SIG-M5 treated with dmso at 0.1 percent for 504 hours (cell line): ENCODE results near the gene SYT7.

Source experiments
- DNase-seq: peaks from one replicate; lab custom pipeline; 2025; ENCODE audit not compliant: unreplicated experiment; lab: John Stamatoyannopoulos, UW

Gene SYT7

DNA sequence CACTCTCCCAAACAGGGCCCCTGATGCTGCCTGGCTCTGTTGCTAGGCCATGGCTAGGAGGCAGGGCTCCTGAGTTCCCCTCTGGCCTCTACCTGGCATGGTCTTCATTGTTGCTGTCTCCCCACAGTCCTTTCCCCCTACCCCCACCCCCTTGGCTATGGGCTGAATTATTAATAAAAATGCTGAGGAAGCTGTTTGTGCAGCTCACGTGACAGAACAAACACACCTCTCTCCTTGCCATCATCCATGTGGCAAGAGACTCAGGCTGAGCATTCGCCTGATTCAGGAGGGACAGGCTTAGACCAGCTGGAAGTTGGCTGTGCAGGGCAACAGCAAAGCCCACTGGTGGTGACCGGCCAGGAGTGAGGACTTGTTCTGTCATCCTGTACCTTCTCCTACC, 4.2 kb upstream of the SYT7 start:
- DNase-seq = no peak

DNA sequence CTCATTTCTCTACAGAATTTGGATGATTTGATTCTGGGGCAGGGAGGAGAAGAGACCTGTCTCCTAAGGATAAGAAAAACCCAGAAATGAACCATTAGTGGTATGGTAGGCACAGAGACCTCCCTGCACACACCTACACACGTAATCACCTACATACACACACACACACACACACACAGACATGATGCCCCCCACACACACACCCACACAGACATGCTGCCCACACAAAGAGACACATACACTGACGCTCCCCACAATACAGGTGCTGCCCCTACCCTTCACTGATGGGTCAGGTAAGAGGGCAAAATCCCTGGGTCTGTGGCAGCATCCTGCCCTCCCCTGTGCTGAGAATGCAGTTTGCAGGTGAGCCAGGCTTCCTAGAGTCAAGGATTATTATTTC, 1.1 kb upstream of the SYT7 start:
- no peak for DNase-seq

DNA sequence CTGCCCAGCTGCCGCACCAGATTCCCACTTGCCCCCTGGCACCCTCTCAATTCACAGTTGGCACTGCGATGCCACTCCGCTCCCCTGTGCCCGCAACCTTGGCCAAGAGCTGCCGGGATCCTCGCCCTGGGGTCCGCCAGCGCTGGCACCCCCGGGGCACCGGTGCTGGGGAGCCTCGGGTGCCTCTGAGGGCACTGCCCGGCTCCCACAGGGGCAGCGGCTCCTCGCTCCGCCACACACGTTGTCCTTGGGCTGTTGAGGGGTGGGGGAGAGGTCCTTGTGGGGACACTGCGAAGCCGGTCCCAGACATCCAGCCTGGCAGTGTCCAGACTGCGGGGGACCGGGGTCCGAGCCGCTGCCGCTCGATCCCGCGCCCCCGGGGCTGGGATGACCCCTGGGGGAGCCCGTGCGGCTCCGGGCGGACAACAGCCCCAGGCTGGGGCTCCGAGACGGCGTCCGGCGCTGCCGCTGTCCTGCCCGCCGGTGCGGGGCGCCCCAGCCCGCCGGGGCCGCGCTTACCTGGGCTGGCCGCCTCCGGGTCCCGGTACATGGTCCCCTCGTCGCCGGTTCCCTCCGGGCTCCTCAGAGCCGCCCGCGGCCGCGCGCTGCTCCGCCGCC, 496 bp downstream of the SYT7 start:
- DNase-seq = no peak

DNA sequence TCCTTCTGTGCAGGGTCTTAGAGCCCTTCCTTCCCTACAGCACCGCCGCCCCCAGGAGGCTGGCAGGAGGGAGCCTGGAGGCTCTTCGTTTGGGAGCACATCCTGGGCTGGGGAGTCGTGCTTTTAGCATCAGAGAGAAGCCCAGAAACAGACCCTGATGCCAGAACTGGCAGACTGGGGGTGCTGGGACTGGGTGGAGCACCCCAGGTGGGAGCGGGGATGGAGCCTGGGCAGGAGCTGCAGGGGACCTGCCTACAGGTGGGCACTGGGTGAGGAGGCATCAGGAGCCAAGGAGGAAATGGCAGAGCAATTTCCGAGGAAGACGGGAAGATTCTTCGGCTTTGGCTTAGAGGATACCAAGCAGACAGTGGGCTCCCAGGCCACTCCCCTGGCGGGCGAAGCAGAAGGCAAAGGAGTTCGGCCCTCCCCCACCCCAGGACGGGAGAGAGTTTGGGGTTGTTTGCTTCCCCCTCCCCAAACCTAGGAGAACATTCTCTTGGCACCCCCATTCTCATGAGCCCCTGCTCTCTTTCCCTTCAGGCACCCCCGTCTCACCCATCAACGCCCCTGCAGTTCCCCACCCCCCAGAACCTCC, 1.1 kb downstream of the SYT7 start:
- no peak for DNase-seq

DNA sequence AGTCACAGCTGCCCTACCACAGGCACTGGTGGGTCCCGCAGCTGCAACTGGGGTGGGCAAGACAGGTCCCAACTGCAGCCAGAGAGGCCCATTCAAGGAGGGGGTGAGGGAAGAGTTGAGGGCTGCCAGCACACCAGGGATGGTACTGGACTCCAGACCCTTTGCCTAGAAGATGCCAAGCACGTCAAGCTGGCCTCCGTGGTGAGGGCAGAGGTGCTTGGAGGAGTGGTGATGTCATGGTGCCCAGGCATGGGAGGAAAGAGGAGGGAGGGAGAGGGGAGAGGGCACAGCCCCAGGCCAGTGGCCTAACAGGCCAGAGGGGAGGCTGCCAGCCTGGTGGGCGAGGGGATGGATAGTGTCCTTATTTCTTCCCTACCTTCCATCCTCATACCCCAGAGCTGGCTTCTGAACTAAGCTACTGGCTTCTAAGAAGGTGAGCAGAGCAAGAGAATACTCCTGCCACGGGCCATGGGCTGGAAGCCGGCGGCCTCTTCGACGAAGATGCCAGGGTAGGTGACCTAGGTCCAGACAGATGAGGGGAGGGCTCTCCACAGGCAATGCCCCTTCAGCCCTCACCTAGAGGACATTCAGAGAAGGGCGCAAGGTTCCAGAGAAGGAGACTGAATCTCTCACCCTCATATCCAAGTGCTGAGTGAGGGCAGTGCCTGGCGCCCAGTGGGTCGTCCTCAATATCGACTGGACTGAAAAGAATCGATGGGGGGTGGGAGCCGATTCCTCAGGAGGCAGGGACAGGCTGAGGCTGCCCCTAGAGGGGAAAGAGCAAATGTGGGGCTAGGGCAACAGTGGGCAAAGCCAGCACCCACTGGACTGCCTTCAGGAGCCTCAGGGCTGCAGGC, 1.8 kb downstream of the SYT7 start:
- no peak for DNase-seq

DNA sequence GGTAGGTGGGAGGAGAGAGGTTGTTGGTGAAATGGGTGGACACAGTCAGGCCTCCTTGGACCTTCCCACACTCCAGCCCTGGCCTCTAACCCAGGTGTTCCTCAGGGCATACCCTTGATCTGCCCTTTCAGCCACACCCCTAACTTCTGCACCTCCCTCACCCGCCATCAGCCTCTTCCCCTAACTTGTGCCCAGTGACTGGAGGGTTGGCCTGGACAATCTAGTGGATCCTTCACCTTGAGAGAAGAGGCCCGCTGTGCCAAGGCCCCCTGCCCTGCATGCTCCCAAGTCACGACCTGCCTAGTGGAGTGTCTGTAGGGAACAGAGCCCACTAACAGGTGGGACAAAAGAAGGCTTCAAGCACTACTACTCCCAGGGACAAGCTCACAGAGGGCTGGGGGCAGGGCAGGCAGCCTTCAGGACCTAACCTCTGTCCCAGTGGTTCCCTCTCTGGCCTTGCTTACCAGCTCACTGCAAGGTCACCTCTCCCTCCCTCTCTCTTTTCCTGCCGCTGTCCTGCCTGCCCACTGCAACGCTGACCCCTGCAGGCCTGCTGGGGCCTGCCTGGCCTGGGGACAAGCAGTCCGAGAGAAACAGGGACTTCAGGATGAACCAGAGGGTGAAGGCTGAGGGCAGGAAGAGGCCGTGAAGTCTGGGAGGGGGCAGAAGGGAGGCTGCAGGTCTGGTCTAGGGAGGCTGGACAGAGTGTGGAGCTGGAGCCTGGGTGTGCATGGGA, 3.3 kb downstream of the SYT7 start:
- no peak for DNase-seq

DNA sequence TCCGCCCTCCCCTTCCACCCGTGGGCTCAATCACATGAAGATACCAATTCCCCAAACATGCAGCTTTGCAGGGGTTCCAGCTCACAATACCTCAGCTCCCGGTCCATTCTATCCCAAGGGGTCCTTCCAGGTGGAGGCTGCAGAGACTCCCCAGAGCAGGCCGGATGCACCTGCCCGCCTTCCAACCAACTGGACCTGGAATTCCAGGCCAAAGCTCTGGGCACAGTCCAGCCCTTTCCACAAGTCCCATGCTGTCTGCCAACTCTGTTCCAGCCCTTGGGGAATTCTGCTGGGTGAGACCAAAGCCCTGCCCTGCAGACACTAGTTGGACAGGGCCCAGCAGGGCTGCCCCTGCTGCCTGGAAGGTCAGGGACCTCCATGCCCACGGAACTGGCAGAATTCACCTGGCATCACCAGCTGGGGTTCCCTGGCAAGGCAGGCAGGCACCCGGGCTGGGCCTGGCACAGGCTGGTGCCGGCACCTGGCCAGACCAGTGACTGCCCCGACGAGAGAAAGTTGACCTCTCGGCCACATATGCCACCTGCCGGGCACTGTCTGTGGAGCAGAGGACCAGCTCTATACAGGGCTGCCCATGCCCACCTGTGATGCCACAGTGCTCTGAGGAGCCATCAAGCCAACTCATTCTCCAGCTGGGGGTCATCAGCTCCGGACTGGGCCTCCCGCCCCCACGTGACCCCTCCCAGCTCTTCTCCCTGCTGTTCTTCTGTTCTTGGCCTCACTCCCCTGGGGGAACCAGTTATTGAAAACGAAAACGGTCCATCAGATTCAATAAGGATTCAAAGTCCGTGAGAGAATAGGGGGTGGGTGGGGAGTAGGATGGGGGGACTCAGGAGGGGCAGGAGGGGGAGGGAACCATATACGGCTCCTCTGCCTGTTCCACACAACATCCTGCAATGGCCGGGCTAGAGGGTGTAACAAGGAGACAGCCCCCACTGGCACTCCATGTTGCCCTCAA, 4.7 kb downstream of the SYT7 start:
- DNase-seq = no peak

DNA sequence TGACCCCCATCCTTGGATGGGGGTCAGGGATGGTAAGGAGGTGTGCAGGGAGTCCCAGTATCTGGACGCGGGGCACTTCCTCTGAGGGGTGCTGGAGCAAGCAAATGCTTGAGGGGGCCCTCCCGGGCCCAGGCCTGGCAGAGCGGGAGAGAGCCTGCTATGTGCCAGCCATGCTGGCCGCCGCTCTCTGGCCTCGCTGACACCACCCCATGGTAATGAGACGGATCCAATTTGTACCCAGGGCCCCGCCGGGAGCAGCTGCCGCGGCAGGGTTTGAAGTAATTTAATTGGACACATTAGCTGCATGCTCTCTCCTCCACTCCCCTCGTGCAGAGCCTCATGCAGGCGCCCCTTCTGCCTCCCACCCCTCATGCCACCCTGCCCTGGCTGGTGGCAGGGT, 6.3 kb downstream of the SYT7 start:
- DNase-seq = no peak

DNA sequence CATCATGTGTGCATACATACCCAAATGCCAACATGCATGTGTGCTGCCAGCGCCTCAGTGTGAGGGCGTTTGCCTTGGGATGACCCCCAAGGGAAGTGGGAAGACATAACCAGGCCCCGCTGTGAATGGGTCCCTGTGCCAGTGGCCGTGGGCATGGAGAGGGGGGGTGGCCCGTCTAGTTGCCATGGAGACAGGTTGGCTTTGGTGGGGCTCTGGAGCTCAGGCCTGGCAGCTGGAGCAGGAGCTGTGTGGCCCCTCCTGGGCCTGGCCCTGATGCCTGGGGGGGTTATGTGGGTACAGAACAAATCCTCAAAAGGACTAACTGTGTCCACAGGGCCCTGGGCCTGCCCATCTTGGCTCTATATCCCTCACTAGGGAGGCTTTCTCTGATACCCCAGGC, 8.0 kb downstream of the SYT7 start:
- no peak for DNase-seq

DNA sequence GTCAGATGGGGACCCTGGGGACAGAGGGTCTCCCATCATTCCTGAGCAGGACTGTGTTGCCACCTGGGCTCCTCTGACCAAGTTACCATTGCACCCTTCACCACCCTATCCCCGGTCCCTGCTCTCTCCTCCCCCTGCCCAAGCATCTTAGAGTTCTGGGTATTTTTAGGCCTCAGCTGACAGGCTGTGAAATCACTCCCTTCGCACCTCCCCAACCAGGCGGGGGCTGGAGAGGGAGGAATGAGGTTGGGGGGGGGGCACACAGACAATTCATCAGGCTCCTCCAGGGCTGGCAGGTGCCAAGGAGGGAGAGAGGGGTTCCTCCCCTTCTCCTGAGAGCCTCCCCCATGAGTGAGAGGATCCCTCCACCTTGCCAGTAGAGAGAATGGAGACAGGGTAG, 9.0 kb downstream of the SYT7 start:
- DNase-seq = no peak

DNA sequence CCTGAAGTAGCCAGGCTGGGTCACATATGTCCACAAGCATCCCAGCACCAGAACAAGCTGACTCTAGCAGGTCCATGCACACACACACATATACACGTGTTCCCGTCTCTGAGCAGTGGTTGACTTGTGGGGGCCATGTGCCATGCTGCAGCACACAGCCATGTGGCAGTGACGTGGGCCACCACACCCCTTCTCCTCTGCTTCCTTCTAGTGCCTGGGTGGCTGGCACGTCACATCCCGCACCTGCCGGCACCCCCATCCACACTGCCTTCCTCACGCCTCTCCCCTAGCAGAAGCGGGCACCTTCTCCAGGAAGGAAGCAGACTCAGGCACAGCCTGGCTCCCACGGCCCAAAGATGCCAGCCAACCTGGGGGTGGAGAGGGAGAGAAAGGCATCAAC, 9.5 kb downstream of the SYT7 start:
- DNase-seq = no peak

DNA sequence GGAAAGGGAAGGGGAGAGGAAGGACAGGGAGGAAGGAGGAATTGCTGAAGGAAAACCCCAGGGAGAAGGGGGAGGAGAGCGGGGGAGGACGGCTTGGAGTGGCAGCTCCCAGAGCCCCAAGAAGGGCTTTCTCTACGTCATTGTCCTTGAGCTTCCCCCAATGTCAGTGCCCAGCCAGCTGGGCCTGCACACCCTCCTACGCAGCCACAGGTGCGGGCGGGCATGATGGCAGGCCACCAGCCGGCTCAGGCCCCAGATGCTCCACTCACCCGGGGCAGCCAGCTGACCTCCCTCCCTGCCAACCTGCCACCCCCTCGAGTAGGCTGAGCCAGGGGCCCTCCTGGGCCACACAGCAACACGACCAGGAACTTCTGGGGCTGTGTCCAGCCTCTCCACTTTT, 11.2 kb downstream of the SYT7 start:
- no peak for DNase-seq

DNA sequence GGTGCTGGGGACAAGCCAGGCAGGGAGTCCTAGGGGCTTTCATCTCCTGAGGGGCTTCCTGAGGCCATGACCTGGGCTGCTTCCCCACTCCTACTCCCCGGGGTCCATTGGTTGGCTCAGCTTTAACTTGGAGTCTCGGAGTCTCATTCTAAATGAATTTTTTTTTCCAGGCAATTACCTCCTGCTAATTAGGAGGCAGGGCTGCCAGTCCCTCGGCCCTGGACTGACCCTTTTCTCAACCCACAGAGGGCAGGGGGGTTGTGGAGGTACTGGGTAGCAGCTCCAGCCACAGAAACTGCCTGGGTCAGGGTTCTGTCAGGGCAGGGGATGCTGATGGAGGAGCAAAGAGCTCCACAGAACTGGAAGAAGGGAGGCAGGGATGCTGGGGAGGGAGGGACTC, 11.9 kb downstream of the SYT7 start:
- no peak for DNase-seq

DNA sequence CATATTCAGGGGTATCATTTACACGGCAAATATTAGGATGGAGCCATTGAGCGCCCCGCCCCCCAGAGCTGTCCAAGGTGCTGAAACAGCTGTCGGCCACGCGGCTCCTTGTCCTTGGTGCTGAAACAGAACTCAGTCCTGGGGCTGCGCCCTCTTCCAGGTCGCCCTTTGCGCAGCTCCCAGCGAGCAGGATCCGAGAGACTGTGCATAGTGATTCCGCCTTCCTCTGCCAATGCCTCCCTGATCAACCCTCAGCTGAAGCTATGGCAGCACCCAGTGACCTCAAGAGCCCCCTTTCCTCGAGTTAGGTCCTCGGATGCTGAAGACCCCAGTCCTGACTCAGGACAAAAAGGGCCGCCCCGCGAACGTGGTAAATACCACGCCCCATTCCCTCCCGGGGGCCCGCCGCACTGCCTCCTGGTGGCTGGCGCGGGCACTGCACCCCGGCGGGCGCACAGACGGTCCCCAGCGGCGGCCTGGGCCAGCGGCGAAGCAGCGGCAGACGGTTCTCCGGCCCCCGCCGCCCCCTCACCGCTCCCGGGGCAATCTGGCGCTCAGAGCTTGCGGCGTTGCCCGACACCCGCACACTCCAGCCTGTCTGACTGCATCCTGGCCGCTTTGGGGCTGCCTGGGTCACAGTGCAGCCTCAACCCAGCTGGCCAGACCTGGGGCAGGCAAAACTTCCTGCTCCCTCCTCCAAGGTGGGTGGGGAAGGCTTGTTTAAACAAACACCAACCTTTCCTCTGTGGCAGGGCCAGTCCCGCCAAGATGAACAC, 13.4 kb downstream of the SYT7 start:
- peak; percentile 74 for DNase-seq

DNA sequence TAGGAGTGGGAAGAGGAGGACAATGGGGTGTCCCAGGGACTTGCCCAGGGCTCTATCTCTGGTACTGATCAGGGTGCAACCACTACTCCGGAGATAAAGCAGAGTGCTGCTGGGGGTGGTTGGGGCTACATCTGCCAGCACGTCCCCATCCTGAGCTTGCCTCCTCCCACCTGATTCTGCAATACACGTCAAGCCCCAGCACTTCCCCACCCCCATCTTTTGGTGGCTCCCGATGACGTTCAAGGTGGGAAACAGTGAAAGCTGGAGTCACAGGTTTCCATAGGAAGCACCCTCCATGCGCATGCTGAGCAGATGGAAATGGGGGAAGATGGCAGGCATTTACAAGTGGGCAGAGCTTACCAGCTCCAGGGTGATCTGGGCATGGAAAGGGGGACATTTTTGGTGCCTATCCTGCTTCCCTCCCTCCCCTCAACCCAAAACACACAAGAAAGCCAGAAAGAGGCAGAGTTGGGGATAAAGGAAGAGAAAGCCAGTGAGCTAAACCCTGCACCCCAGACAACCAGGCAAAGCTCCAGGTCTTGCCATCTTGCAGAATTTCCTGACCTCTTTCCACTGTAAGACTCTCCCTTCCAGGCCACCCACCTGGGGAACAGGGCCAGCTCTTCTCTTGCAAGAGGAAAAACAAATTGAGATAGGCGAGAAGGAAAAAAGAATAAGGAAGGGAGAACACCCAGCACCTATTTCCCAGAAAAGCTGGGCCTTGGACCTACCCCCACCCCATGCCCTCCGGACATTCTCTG, 15.8 kb downstream of the SYT7 start:
- no peak for DNase-seq

DNA sequence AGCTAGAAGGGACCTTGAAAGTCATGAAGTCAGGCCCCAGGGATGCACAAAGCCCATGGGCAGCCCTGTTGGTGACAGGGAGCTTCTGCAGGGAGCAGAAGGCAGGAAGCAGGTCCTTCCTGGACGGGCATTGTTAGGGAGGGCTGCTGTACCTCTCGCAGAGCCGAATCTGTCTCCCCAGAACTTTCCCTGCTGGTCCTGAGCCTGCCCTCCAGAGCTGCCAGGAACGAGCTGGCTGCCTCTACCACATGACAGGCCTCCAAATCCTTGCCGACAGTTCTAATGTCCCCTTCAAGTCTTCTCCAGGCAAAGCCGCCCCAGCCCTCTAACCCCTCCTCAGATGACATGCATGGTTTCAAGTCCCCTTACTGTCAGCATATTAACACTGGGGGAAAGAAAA, 20.1 kb downstream of the SYT7 start:
- no peak for DNase-seq

DNA sequence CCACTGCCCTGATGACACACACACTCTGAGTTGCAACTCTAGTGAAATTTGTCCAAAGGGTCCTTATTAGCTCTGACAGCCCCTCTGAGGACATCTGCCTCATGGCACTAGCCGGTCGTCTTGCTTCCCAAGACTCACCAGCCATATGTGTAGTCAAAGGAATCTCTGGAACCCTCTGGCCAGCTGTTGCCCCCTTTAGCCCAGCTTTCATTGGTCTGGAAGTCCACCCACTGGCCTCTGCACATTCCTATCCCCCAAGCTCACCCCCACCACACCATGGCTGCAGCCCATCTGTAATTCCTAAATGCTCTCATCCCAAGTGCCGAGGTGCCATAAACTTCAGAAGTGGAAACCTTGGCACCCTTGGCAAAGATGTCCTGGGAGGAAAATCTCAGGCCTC, 24.3 kb downstream of the SYT7 start:
- no peak for DNase-seq

DNA sequence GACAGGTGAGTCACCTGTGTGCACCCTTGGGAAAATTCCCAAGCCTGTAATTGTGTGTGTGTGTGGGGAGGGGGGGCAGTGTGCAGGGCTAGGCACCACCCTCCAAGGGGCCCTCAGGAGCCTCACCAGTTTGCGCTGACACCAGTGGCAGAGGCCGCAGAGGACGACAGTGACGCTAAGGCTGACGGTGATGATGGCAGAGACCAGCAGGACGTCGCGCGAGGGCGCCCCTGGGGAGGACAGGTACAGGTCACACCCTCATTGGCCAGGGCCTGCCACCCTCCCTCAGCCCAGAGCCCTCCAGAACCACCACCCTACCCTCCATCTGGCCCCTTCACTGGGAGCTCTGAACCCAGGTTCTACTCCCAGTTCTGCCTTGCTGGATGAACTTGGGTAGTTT, 24.9 kb downstream of the SYT7 start:
- no peak for DNase-seq
